ENCODE measurements around the gene CRYL1. TPM values are rescaled to one million over a fixed set of nuclear protein-coding genes. Genes with fewer than 3 reads are reported as not detected.

CRYL1 gene
- total RNA-seq, 1 donor from 2014 or later: 19.8 TPM

GRCh38 chr13:20371825-20372224 is 153.8 kb downstream of the CRYL1 start:
- no peak for ATAC-seq
- intact Hi-C loops (cut with DNase I): no loop called here
- no peak for DNase-seq (ENCODE audit: missing footprints)

GRCh38 chr13:20370815-20371421 is 154.7 kb downstream of the CRYL1 start:
- DNase-seq (ENCODE audit: missing footprints): no peak
- ATAC-seq: no peak
- intact Hi-C loops (cut with DNase I): no loop called here

GRCh38 chr13:20369886-20370361 is 155.7 kb downstream of the CRYL1 start:
- intact Hi-C loops (cut with DNase I): no loop called here
- ATAC-seq: no peak
- DNase-seq (ENCODE audit: missing footprints): no peak

- ATAC-seq (no peak), DNase-seq (ENCODE audit: missing footprints) (no peak)
- intact Hi-C loops (cut with DNase I): no loop called here
Observed at GRCh38 chr13:20366056-20366455, 159.6 kb downstream of the CRYL1 start.

- intact Hi-C loops (cut with DNase I): no loop called here
- DNase-seq (ENCODE audit: missing footprints) (no peak), ATAC-seq (no peak)
Observed at GRCh38 chr13:20363603-20364002, 162.1 kb downstream of the CRYL1 start.

GRCh38 chr13:20363172-20363571 is 162.5 kb downstream of the CRYL1 start:
- intact Hi-C loops (cut with DNase I): no loop called here
- DNase-seq (ENCODE audit: missing footprints): no peak
- ATAC-seq: no peak

- DNase-seq (ENCODE audit: missing footprints) (no peak), ATAC-seq (no peak)
- intact Hi-C loops (cut with DNase I): no loop called here
Observed at GRCh38 chr13:20362484-20363041, 163.1 kb downstream of the CRYL1 start.

GRCh38 chr13:20360835-20361412 is 164.7 kb downstream of the CRYL1 start:
- intact Hi-C loops (cut with DNase I): no loop called here
- DNase-seq (ENCODE audit: missing footprints) (no peak), ATAC-seq (no peak)

GRCh38 chr13:20360041-20360491 is 165.6 kb downstream of the CRYL1 start:
- intact Hi-C loops (cut with DNase I): no loop called here
- no peak for DNase-seq (ENCODE audit: missing footprints)
- no peak for ATAC-seq

- intact Hi-C loops (cut with DNase I): no loop called here
- ATAC-seq (no peak), DNase-seq (ENCODE audit: missing footprints) (no peak)
Observed at GRCh38 chr13:20359335-20359734, 166.3 kb downstream of the CRYL1 start.

- intact Hi-C loops (cut with DNase I): no loop called here
- ATAC-seq (no peak), DNase-seq (ENCODE audit: missing footprints) (no peak)
Observed at GRCh38 chr13:20358022-20358421, 167.6 kb downstream of the CRYL1 start.

- ATAC-seq (no peak), DNase-seq (ENCODE audit: missing footprints) (no peak)
- intact Hi-C loops (cut with DNase I): no loop called here
Observed at GRCh38 chr13:20356444-20356843, 169.2 kb downstream of the CRYL1 start.

- ATAC-seq (no peak), DNase-seq (ENCODE audit: missing footprints) (no peak)
- intact Hi-C loops (cut with DNase I): no loop called here
Observed at GRCh38 chr13:20354722-20355121, 170.9 kb downstream of the CRYL1 start.

- ATAC-seq (no peak), DNase-seq (ENCODE audit: missing footprints) (no peak)
- intact Hi-C loops (cut with DNase I): no loop called here
Observed at GRCh38 chr13:20353973-20354372, 171.7 kb downstream of the CRYL1 start.

Small RNA genes within 50 kb of the gene (microRNA-seq; reads per million reads assigned to microRNA genes)
- not detected for gene MIR4499

Other genes starting within 250 kb of the CRYL1 start
- gene IFT88, start 41.3 kb upstream of the CRYL1 start, total RNA-seq: 5.8 TPM
- 0.62 TPM for gene IL17D, start 177.8 kb upstream of the CRYL1 start, total RNA-seq
- 9.3 TPM for gene EEF1AKMT1, start 248.1 kb upstream of the CRYL1 start, total RNA-seq